GM13977 (cell line): ENCODE measurements around the gene UBE2L3.
"Not testable (repeated sequence)": the region's sequence is repeated elsewhere in the genome, so short reads cannot be mapped to it uniquely, and the experiment has no call there.

Source experiments
- DNase-seq: peaks from one replicate; pipeline ENCODE4 v3.0.0; 2012; ENCODE audit warnings: low spot score
- in situ Hi-C: fragments of 300-500 bp; cut with MboI; formaldehyde crosslinking; loops from one replicate; pipeline ENCODE4 v1.12.0; 2022; ENCODE audit warnings: low sequenced_read_pairs, low pct_unique_long_range_greater_than_20kb, mixed read lengths, inconsistent platforms; ENCODE audit not compliant: unreplicated experiment
- TF ChIP-seq, protein P1 (sequence below): IDR thresholded peaks from 2 replicates; pipeline ENCODE4 v1.5.1; 2012; ENCODE audit warnings: mild to moderate bottlenecking, control low read depth; ENCODE audit not compliant: insufficient read depth; ENCODE audit errors: extremely low read depth, missing control alignments

UBE2L3 gene

DNA sequence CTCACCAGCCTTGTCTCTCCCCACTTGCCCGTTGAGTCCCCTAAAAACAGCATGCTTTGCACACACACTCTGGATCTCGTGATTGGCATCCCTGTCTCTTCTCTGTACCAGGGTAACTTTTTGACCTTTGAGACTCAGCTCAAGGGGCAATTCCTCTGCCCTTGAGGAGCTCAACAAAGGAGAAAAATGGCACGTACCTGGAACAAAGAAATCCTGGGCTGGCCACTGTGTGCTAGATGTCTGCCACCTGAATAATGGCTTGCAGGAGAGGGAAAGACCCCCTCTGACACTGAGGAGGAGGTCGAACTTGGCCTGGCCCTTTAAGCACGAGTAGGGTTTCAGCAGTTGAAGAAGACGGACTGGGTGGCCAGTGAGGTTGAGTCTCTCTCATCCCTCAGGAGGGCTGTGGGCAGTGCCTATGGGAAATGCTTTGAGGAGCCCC is 5.8 kb downstream of the UBE2L3 start:
- in situ Hi-C loops, result no loop called here
- DNase-seq, result no peak
- TF ChIP-seq, protein P1, sequence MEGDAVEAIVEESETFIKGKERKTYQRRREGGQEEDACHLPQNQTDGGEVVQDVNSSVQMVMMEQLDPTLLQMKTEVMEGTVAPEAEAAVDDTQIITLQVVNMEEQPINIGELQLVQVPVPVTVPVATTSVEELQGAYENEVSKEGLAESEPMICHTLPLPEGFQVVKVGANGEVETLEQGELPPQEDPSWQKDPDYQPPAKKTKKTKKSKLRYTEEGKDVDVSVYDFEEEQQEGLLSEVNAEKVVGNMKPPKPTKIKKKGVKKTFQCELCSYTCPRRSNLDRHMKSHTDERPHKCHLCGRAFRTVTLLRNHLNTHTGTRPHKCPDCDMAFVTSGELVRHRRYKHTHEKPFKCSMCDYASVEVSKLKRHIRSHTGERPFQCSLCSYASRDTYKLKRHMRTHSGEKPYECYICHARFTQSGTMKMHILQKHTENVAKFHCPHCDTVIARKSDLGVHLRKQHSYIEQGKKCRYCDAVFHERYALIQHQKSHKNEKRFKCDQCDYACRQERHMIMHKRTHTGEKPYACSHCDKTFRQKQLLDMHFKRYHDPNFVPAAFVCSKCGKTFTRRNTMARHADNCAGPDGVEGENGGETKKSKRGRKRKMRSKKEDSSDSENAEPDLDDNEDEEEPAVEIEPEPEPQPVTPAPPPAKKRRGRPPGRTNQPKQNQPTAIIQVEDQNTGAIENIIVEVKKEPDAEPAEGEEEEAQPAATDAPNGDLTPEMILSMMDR, result no peak

- TF ChIP-seq, protein P1, result no peak
- DNase-seq, result no peak
- in situ Hi-C loops, result no loop called here
Measured at GRCh38 chr22:21573750-21574494, 6.4 kb downstream of the UBE2L3 start.

DNA sequence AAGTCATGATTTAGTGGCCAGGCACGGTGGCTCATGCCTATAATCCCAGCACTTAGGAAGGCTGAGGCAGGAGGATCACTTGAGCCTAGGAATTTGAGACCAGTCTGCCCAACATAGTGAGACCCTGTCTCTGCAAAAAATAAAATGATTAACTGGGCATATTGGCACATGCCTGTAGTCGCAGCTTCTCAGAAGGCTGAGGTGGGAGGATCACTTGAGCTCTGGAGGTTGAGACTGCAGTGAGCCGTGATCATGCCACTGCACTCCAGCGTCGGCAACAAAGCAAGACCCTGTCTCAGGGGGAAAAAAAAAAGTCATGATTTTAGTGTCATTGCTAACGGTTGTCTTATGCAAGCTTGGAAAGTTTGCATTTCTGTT is 11.9 kb downstream of the UBE2L3 start:
- TF ChIP-seq, protein P1, result no peak
- in situ Hi-C loops, result no loop called here
- no peak for DNase-seq

DNA sequence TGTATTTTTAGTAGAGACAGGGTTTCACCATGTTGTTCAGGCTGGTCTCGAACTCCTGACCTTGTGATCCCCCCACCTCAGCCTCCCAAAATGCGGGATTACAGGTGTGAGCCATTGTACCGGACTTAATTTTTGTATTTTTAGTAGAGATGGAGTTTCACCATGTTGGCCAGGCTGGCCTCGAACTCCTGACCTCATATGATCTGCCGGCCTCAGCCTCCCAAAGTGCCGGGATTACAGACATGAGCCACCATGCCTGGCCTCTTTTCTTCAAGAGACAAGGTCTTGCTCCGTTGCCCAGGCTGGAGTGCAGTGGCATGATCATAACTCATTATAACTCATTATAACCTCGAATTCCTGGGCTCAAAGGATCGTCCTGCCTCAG is 13.1 kb downstream of the UBE2L3 start:
- DNase-seq, in situ Hi-C loops: not testable (repeated sequence)

GRCh38 chr22:21581009-21581713 is 13.6 kb downstream of the UBE2L3 start:
- DNase-seq, in situ Hi-C loops: not testable (repeated sequence)

DNA sequence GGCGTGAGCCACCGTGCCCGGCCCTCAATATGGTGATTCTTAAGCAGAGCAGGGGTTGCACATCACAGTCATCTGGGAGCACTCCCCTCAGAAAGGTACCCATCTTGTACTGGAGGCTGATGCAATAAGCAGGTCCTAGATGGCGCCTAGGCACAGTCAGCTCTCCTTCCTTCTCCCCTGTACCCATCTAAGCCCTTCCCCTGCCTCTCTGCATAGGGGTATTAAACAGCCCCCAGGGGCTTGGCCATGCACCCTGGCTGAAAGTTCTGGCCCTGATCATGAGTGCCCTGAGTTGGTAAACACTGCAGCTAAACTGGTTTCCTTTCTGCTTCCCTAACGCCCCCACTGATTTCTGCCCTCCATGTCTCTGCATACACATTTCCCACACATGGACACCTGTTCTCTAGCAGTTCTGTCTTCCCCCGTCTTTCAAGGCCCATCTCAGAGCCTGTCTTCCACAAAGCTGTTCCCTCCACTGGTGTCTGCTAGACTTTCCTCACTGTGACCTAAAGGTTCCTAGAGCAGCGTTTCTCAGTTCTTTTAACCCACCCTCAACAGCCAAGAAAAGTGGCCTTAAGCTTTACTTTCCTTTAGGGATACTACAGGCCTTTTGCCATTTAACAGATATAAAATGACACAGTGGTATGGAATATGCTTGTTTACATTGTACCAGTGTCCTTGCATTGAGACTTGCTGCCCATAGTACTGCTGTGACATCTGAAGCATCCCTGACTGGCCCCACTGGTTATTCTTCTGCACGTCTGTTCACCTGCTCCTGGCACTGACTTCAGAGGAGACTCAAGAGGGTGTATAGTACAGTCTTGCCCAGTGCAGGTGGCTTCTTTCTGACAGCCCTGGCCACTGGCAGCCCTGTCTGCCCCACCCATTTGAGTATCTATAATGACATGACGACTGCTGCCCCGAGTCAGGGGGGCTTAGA is 15.6 kb downstream of the UBE2L3 start:
- in situ Hi-C loops, result no loop called here
- TF ChIP-seq, protein P1, result no peak
- DNase-seq, result no peak

DNA sequence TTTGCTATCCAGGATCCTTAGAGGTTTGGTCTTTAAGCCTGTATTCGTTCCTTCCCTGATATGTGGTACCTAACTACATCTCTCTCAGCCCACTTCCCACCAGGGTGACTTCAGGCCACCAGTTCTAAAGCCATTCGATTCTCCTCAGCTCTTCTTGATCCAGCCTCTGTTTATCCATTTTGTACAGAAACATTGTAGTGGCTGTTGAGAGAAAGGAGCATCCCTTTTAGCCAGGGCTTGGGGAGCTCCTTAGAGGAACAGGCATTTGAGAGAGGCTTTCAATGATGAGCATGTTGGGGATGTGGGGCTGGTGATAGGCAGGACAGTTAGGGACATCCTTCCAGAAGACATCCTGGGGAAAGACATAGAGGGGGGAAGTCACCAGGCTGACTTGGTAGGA is 17.9 kb downstream of the UBE2L3 start:
- TF ChIP-seq, protein P1, result no peak
- in situ Hi-C loops, result no loop called here
- no peak for DNase-seq
